Measurements from ENCODE around the gene DUSP1.

The DUSP1 gene

DNA sequence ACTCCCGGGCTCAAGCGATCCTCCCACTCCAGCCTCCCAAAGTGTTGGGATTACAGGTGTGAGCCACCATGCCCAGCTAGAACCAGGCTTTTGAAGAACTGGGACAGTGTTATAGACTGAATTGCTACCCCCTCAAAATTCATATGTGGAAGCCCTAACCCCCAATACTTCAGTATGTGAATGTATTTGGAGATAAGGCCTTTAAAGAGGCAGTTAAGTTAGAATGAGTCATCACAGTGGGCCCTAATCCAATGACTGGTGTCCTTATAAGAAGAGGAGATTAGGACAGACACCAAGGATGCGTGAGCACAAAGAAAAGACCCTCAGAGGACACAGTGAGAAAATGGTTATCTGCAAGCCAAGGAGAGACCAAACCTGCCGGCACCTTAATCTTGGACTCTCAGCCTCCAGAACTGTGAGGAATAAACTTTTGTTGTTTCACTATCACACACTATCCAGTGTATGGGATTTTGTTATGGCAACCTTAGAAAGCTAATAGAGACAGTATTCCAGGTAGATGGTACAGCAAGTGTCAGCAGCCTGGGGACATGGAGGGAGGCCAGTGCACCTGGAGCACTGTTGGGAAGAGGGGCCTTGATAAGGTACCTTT lies 31.7 kb upstream of the DUSP1 start:
- no peak overlapping the region for H3K27ac Mint-ChIP-seq
- no peaks in the 10 kb centered on the region for H3K36me3 Mint-ChIP-seq (ENCODE audit: low read depth)
- no peak overlapping the region for H3K4me3 Mint-ChIP-seq
- no peaks in the 10 kb centered on the region for H3K9me3 Mint-ChIP-seq
- peaks cover 3% of the 10 kb centered on the region for H3K27me3 Mint-ChIP-seq (ENCODE audit: low read depth)
- peaks cover 14% of the 10 kb centered on the region for H3K4me1 Mint-ChIP-seq (ENCODE audit: low read depth)

DNA sequence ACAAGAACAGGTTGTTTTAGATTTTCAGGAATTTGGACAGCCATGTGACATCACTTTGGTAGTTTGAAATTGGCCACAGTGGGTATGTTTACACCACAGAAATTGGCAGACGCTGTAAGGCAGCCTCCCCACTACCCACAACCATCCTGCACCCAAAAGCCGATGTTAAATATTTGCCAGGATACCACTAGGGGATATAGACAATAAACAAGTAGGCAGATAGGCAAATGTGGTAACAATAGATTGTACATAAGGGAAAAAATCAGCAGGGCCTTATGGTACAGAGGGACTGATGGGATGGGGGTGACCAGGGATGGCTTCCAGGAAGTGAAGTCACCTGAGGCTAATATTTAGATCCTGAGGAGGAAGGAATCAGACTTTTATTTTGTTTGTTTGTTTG lies 31.1 kb upstream of the DUSP1 start:
- Mint-ChIP-seq H3K27me3 (ENCODE audit: low read depth) (peaks cover 3% of the 10 kb centered on the region), H3K4me3 (no peak overlapping the region), H3K27ac (no peak overlapping the region), H3K9me3 (no peaks in the 10 kb centered on the region), H3K4me1 (ENCODE audit: low read depth) (peaks cover 9% of the 10 kb centered on the region), H3K36me3 (ENCODE audit: low read depth) (no peaks in the 10 kb centered on the region)

- Mint-ChIP-seq H3K27ac (no peak overlapping the region), H3K4me3 (no peak overlapping the region), H3K36me3 (ENCODE audit: low read depth) (no peaks in the 10 kb centered on the region), H3K4me1 (ENCODE audit: low read depth) (peaks cover 5% of the 10 kb centered on the region), H3K9me3 (no peaks in the 10 kb centered on the region), H3K27me3 (ENCODE audit: low read depth) (peaks cover 3% of the 10 kb centered on the region)
Observed at GRCh38 chr5:172801179-172801671, 30.2 kb upstream of the DUSP1 start.

- no peaks in the 10 kb centered on the region for H3K9me3 Mint-ChIP-seq
- H3K27me3 Mint-ChIP-seq (ENCODE audit: low read depth) = peaks cover 3% of the 10 kb centered on the region
- no peak overlapping the region for H3K27ac Mint-ChIP-seq
- H3K36me3 Mint-ChIP-seq (ENCODE audit: low read depth) = no peaks in the 10 kb centered on the region
- no peak overlapping the region for H3K4me3 Mint-ChIP-seq
- peaks cover 5% of the 10 kb centered on the region for H3K4me1 Mint-ChIP-seq (ENCODE audit: low read depth)
Observed at GRCh38 chr5:172800088-172800551, 29.1 kb upstream of the DUSP1 start.

DNA sequence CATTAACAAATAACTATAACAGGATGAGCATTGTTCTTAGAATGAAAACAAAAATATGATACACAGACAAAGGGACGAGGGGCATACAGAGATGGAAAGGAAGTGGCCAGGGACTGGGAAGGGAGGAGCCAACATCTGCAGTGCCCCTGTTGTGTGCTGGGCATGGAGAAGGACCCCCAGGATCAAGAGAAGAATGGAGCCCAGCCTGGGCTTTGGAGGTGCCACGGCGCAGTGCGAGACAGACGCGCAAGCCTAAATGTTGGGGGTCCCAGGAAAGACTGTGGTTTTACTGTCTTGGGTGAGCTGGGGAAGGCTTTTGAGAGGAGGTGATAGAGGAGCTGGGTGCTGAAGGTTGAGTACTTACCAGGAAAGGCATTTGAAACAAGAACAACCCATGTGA lies 28.4 kb upstream of the DUSP1 start:
- H3K36me3 Mint-ChIP-seq (ENCODE audit: low read depth) = no peaks in the 10 kb centered on the region
- H3K4me3 Mint-ChIP-seq = no peak overlapping the region
- H3K4me1 Mint-ChIP-seq (ENCODE audit: low read depth) = peaks cover 5% of the 10 kb centered on the region
- no peaks in the 10 kb centered on the region for H3K9me3 Mint-ChIP-seq
- H3K27ac Mint-ChIP-seq = no peak overlapping the region
- H3K27me3 Mint-ChIP-seq (ENCODE audit: low read depth) = peaks cover 3% of the 10 kb centered on the region

GRCh38 chr5:172798422-172799215 lies 27.6 kb upstream of the DUSP1 start:
- no peaks in the 10 kb centered on the region for H3K36me3 Mint-ChIP-seq (ENCODE audit: low read depth)
- no peak overlapping the region for H3K4me3 Mint-ChIP-seq
- H3K9me3 Mint-ChIP-seq = no peaks in the 10 kb centered on the region
- H3K4me1 Mint-ChIP-seq (ENCODE audit: low read depth) = peaks cover 9% of the 10 kb centered on the region
- H3K27ac Mint-ChIP-seq = no peak overlapping the region
- H3K27me3 Mint-ChIP-seq (ENCODE audit: low read depth) = no peaks in the 10 kb centered on the region

DNA sequence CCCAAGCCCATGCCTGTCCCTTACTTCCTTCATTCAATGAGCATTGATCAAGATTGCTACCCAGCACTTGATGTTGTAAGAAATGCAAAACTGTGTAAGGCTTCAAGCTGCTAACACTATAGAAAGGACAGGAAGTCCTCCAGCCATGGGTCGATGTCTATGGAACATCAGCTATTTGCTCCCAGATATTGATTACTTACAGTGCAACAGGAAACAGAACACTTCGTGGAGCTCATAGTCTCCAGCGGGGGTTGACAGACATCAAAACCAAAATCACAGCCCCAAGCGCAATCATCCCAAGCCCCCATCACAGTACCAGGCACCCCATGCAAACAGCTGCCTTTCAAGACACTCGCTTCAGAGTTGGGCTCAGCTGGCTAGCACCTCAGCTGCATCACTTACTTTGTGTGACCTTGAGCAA lies 26.8 kb upstream of the DUSP1 start:
- Mint-ChIP-seq H3K4me1 (ENCODE audit: low read depth) (peaks cover 9% of the 10 kb centered on the region), H3K36me3 (ENCODE audit: low read depth) (no peaks in the 10 kb centered on the region), H3K4me3 (no peak overlapping the region), H3K9me3 (no peaks in the 10 kb centered on the region), H3K27me3 (ENCODE audit: low read depth) (no peaks in the 10 kb centered on the region), H3K27ac (no peak overlapping the region)

DNA sequence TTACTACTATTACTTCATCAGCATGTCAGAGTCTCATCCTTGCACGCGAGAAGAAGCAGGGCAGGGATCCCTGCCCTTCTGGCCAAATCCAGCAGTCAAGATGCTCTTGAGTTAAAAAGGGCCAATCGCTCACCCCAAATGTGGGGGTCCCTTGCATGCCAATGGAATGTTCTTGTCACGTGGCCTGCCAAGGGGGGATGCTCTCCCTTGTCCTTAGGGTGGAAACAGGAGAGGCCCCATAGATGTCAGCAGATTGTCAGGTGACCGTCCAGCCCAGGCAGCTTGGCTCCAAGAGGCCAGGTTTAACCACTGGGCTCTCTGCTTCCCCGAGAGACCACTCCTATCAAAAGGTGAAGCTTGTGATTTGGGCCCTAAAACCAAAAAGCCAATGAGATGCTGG lies 25.3 kb upstream of the DUSP1 start:
- peaks cover 9% of the 10 kb centered on the region for H3K4me1 Mint-ChIP-seq (ENCODE audit: low read depth)
- no peaks in the 10 kb centered on the region for H3K36me3 Mint-ChIP-seq (ENCODE audit: low read depth)
- H3K27ac Mint-ChIP-seq = no peak overlapping the region
- H3K27me3 Mint-ChIP-seq (ENCODE audit: low read depth) = no peaks in the 10 kb centered on the region
- H3K9me3 Mint-ChIP-seq = no peaks in the 10 kb centered on the region
- no peak overlapping the region for H3K4me3 Mint-ChIP-seq

DNA sequence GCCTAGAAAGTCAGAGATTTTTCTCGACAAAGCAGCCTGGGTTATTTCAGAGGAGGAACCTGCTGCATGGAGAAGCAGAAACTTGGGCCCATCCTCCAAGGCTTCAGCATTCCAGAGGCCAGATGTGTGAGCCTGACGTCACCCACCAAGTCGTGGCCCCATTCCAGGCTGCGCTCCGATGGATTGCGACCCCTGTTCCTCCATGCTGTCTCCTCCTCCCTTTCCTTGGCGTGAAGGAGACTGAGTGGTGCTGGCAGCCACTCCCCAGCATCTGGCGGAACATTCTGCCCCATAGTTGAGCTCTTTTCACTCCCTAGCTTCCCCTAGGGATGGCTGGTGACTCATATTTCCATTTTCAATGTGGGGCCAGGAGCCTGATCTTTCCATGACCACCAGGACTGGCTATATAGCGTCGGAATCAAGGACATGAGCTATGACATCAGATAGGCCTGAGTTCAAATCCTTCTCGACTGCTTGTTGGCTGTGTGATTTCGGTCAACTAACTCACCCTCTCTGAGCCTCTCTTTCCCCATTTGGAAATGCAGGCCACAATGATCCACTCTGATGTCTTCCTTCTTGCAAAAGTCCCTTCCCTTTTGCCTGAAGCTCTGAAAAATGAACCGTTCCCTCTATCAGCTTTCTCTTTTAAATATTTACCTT lies 24.5 kb upstream of the DUSP1 start:
- Mint-ChIP-seq H3K9me3 (no peaks in the 10 kb centered on the region), H3K4me1 (ENCODE audit: low read depth) (peaks cover 9% of the 10 kb centered on the region), H3K4me3 (no peak overlapping the region), H3K27me3 (ENCODE audit: low read depth) (no peaks in the 10 kb centered on the region), H3K36me3 (ENCODE audit: low read depth) (no peaks in the 10 kb centered on the region), H3K27ac (no peak overlapping the region)

DNA sequence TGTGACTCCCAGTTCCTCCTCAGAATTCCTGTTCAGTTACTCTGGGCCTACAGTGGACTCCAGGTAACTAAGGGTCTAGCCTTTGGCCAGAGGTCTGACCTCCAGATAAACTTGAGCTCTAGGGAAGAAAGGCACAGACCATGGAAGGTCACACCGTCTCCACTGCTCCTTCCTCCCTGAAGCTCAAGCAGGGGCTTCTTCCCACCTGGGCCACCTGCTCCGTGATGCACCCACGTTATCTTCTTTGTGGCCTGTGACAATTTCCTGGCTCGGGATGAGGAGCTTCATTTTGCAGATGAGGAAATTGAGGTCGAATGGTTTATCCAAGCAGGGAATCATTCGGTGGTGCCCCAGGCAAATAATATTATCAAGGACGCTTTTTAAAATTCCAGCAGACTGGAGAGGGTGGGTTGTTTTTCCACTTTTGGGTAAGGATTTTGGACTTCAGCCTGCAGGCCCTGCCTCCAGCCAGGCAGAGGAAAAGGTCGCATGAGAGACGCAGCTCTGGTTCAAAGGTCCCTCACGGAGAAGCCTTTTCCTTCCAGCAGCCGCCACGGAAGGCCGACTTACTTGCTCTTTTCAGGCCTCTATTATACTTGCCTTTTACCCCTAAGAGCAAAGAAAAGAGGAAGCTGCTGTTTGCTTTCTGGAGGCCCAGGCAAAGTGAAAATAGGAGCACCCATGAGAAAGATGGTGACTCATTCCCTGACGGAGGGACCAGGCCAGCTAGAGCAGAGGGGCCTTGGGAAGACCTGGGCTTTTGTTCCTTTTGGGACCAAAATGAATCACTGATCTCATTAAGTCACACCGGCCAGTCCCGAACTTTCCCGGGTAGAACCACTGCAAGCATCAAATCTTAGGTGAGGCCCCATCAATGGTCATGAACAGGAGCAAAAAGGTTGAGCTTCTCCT lies 22.8 kb upstream of the DUSP1 start:
- peaks cover 9% of the 10 kb centered on the region for H3K4me1 Mint-ChIP-seq (ENCODE audit: low read depth)
- no peaks in the 10 kb centered on the region for H3K27me3 Mint-ChIP-seq (ENCODE audit: low read depth)
- H3K27ac Mint-ChIP-seq = no peak overlapping the region
- H3K9me3 Mint-ChIP-seq = no peaks in the 10 kb centered on the region
- H3K4me3 Mint-ChIP-seq = no peak overlapping the region
- no peaks in the 10 kb centered on the region for H3K36me3 Mint-ChIP-seq (ENCODE audit: low read depth)

DNA sequence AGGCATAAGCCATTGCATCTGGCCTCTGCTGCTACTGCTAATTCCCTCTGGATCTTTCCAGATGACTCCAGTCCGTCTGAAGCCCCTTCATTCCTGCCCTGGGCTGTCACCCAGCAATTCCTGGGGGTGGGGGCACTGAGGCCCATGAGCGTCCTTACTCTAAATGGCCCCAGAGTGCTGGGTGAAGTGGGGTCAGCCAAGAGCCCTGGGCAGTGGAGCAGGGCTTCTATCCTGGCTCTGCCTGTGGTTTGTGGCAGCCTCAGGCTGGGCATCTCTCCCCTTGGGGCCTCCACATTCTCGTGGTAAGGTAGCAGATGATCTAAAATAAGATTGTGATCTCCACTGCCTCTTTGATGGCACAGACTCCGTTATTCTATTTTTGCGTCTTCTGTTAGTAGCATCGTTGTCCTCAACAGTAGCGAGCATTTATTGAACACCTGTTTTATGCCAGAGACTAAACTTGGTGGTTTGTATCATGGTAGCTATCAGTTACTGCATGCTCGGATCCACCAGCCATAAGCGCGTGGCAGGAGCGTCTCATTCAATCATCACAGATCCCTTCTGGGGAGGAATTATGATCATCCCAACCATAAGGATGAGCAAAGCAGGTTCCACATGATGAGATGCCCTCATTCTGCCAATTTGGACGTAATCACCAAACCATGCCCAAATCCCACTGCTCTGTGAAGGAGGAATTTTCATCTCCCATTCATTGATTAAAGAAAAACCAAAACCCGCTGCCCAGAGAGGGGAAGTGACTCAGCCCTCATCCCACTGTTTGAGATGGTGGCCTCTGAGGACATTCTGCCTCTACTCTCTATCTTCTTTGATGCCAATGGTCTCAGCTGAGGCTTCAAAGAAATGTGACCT lies 21.9 kb upstream of the DUSP1 start:
- Mint-ChIP-seq H3K36me3 (ENCODE audit: low read depth) (no peaks in the 10 kb centered on the region), H3K27ac (no peak overlapping the region), H3K4me1 (ENCODE audit: low read depth) (peaks cover 6% of the 10 kb centered on the region), H3K27me3 (ENCODE audit: low read depth) (no peaks in the 10 kb centered on the region), H3K9me3 (no peaks in the 10 kb centered on the region), H3K4me3 (no peak overlapping the region)

DNA sequence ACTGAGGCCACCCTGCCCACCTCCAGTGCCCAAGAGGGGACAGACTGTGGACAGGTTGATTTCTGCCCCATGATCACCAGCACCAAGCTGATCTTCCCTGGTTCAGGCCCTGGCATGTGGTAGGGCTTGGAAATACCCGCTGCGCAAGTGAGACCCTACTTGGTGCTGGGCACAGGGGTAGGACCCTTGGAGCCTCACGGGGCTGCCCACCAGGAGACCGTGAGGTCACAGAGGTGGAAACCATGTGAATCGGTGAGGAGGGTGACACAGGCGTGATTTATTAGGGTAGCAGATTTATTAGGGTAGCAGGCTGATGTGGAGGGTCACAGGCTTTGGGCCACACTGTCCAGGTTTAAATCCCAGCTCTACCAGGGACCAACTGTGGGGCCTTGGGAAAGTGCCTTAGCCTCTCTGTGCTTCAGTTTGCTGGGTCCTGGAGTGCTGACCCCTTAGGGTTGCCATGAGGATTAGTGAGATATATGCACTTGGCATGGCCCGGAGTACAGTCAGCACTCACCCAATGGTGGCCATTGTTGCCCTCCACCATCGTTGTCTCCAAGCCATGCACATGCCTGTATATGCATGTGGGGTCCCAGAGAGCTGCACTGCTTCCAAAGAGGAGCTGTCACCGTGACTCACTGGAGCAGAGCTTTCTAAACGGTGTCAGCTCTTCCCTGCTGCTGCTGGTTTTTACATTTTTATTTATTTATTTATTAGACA lies 20.9 kb upstream of the DUSP1 start:
- Mint-ChIP-seq H3K36me3 (ENCODE audit: low read depth) (no peaks in the 10 kb centered on the region), H3K27me3 (ENCODE audit: low read depth) (no peaks in the 10 kb centered on the region), H3K27ac (no peak overlapping the region), H3K4me1 (ENCODE audit: low read depth) (peaks cover 3% of the 10 kb centered on the region), H3K4me3 (no peak overlapping the region), H3K9me3 (no peaks in the 10 kb centered on the region)

DNA sequence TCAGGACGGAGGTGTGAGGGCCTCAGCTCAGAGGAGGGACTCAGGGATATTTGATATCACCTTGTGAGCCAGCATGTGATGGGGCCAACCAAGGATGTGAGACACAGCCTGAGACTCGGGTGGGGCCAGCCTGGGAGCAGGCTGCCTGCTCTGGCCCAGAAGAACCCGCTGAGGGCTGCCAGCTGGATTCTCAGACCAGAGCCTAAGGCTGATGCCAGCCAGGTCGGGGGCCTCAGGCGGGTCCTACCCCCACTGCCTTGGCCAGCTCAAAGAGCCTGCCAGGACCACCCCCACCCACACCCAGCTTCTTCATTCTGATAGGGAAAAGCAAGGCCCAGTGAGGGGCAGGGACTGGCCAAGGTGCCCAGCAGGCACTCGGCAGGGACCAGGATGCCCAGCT lies 20.3 kb upstream of the DUSP1 start:
- Mint-ChIP-seq H3K4me3 (no peak overlapping the region), H3K27me3 (ENCODE audit: low read depth) (no peaks in the 10 kb centered on the region), H3K9me3 (no peaks in the 10 kb centered on the region), H3K27ac (no peak overlapping the region), H3K36me3 (ENCODE audit: low read depth) (no peaks in the 10 kb centered on the region), H3K4me1 (ENCODE audit: low read depth) (peaks cover 3% of the 10 kb centered on the region)

Data from T-helper 1 cell treated with Interleukin-12 subunit alpha and Interleukin-12 subunit beta and Interleukin-4 antibody, amounts not matched to agents 30 μg/mL and 1 μg/mL, for 36 hours (primary cell).